Inferior parietal cortex (tissue), 1 donor: Measurements from ENCODE around the gene COQ5.
"Not testable (repeated sequence)": the region's sequence is repeated elsewhere in the genome, so short reads cannot be mapped to it uniquely, and the experiment has no call there.

Experiments
- DNase-seq: peaks from one replicate; pipeline ENCODE4 v3.0.0-alpha.2; 2016; ENCODE audit errors: extremely low spot score

The COQ5 gene, protein sequence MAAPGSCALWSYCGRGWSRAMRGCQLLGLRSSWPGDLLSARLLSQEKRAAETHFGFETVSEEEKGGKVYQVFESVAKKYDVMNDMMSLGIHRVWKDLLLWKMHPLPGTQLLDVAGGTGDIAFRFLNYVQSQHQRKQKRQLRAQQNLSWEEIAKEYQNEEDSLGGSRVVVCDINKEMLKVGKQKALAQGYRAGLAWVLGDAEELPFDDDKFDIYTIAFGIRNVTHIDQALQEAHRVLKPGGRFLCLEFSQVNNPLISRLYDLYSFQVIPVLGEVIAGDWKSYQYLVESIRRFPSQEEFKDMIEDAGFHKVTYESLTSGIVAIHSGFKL

DNA sequence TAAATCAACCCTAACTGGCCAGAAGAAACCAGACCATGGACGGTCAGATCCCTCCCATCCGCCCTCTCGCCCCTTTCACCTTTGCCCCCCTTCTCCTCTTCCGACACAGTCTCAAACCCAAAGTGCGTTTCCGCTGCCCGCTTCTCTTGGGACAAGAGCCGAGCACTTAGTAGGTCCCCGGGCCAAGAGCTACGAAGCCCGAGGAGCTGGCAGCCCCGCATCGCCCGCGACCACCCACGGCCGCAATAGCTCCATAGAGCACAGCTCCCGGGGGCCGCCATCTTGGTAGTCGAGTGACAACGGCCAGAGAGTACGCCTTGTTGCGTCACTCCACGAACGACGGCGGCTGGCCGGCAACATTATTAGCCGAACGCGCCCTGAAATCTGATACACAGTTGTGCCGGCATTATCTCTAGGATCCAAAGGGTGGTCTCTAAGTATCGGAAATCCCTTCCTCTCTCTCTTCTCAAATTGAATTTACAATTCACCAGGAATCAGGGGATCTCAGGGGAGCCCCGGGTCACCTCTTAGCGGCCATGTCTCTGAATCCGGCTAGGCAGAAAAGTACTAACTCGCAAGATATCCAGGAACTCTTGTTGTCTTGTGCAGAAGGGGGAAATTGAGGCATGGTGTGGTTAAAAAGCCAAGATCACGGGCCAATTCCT is at the start of gene COQ5:
Gene COQ5, minus strand, starts transcription at position 298 of the 665 bp plus-strand sequence. Its CDS starts 17 bp downstream, at position 281.
- peak; percentile 96 for DNase-seq

GRCh38 chr12:120574106-120574505 is 45.1 kb upstream of the COQ5 start:
- no peak for DNase-seq

- no peak for DNase-seq
Observed at GRCh38 chr12:120573560-120573959, 44.6 kb upstream of the COQ5 start.

DNA sequence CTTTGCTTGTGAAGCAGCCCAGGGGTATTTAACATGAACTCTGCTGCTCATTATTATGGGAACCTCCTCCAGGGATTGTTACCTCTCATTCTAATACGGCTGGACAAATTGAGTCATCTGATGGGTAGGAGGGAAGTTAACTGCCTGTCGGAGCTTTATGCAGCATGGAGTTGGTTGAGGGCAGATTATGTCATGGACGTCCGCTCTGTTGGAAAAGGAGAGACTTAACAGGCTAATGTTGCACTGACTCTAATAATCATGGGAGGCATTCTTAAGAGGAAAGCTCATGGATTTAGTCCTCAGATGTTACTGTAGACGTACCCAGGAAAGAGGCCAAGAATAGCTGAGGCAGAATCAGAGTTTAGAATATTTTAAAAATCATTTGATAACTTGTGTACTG is 42.3 kb upstream of the COQ5 start:
- no peak for DNase-seq

- DNase-seq, result no peak
Observed at GRCh38 chr12:120563495-120563894, 34.5 kb upstream of the COQ5 start.

DNA sequence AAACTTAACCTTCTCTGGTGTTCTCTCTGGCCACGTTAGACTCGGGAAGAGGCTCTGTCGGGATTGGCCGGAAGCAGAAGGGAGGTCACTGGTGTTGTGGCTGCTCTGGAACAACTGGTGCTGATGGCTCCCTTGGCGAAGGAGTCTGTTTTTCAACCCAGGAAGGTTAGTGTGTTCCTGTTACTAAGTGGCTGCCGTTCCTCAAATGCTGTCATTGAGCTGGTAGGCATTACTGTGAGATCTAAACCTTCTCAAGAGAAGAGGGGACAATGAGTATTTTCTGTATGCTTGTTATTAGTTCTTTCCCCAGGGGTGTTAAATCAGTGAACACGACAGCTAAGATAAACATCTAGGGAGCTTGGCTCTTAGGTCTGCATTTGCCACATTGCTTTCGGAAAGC is 33.9 kb upstream of the COQ5 start:
- no peak for DNase-seq

- DNase-seq, result no peak
Observed at GRCh38 chr12:120557589-120557988, 28.6 kb upstream of the COQ5 start.

- no peak for DNase-seq
Observed at GRCh38 chr12:120554678-120555077, 25.7 kb upstream of the COQ5 start.

DNA sequence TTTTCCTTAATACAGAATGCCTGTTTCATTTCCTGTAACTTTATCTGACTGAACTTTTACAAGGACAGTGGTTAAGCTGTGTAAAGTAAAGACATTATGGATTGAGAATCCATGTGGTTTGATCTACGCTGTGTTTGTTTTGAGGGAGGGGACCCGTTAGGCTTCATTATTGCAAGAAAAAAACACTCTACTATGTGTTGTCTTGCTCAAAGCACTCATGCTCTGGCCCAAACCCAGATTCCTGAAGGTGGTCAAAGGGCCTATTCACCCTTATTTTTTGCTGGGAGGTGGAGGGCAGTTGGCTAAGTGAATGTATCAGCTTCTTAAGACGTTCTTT is 17.1 kb upstream of the COQ5 start:
- DNase-seq, result no peak

DNA sequence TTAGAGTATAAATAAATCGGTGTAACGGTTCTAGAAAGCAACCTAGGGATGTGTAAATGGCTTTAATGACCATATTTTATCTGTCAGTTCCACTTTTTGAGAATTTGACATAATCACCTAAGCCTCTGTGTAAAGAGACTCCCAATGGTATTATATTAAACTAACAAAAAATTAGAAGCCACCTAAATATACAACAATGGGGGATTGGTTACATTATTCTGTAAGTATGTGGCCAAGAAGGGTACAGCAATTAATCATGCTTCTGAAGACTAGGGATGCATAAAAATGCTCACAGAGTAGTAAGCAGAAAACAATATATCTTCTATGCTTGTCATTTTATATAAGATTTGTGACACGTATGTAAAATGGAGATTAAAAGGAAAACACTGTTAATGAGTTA is 15.7 kb upstream of the COQ5 start:
- DNase-seq, result no peak

DNA sequence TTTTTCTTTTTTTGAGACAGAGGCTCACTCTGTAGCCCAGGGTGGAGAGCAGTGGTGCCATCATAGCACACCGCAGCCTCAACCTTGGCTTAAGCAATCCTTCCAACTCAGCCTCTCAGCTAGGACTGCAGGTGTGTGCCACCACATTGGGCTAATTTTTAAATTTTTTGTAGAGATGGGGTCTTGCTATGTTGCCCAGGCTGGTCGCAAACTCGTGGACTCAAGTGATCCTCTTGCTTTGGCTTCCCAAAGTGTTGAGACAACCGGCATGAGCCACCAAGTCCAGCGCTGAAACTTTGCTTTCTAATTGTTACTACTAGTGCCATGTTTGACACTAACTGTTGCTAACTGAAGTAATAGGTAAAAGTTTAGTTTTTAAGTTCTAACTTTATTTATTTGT is 13.2 kb upstream of the COQ5 start:
- DNase-seq, result no peak

DNA sequence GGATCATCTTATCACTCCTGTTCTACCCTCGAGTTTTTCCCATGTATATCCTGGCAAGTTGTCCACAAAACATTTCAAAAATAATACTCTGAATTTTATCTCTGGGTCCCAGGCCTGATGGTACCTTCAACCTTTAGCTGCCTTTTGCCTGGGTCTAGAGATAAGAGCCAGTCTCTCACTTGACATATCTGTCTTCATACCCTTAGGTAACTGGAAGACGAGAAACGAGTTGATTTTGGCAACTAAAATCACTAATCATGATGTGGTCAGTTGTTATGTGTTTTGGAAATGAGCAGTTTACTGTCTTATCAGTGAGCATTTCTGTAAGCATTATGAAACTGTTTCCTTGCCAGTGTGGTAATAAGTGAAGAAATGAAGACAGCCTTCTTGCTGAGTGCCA is 11.5 kb upstream of the COQ5 start:
- no peak for DNase-seq

GRCh38 chr12:120539303-120539702 is 10.3 kb upstream of the COQ5 start:
- no peak for DNase-seq

GRCh38 chr12:120538281-120539156 is 9.6 kb upstream of the COQ5 start:
- no peak for DNase-seq

DNA sequence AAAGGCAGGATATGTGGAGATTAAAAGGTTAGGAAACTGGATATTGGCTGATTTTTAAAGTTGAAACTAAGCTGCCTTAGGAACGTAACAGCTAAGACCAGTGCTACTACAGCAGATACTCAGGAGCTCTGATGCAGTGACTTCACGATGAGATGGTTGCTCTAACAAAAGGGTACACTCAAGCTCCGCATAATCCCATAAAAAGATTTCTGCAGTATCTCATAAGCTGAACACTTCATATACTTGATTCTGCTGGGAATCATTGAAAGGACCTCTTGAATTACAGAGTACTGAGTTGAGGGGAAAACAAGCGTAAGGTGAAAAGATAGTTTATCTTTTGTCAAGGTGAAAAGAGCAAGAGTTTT is 8.9 kb upstream of the COQ5 start:
- DNase-seq, result no peak

DNA sequence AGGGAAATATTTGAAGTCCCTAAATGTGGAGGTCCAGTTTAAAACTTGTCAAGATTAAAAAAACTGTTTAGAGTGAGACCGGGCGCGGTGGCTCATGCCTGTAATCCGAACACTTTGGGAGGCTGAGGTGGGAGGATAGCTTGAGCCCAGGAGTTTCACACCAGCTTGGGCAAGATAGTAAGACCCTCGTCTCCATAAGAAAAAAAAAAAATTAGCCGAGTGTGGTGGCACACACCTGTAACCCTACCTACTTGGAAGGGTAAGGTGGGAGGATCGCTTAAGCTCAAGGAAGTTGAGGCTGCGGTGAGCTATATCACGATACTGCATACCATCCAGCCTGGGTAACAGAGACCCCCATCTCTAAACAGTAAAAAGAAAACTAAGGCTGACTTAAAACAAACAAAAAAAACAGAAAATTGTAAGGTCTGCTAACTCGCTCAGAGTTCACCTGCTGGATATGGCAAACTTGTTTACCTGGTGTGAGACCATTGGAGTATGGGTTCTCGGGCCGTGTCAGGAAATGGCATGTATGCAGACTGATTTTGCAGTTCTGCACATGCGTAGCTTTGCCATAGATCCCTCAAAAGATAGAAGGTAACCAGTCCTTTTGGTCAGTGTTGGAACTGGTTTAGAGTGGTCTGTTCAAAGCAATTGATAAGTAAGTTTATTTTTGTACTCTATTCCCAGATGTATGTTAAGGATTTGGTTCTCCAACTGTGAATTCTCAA is 7.3 kb upstream of the COQ5 start:
- no peak for DNase-seq

- DNase-seq, result no peak
Observed at GRCh38 chr12:120534703-120535655, 6.0 kb upstream of the COQ5 start.

GRCh38 chr12:120534203-120534702 is 5.3 kb upstream of the COQ5 start, which contains the start of gene RNF10:
Gene RNF10 (plus strand): TSS chr12:120534356. CDS start chr12:120534812, 456 bp downstream.
- peak; percentile 92 for DNase-seq

DNA sequence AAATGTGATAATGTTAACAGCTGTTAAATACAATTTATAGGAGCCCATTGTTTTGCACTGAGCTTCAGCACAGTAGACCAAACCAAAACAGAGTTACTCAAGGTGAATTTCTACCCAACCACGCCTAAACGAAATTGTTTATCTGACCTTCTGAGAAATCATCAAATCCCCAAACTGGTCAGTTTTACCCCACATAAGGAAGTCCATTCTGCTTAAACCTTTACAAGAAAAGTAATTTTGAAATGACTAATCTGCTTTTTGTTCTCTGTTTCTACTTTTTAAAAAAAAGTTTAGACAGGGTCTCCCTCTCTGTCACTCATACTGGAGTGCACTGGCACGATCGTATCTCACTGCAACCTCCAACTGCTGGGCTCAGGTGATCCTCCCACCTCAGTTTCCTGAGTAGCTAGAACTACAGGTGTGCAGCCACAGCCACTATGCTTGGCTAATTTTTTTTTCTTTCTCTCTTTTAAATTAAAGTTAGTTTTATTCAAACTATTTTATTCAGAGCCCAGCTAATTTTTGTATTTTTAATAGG is 3.8 kb upstream of the COQ5 start:
- DNase-seq, result no peak

GRCh38 chr12:120530418-120530761 is 1.4 kb upstream of the COQ5 start:
- not testable (repeated sequence) for DNase-seq
